H1 (cell line): ENCODE results near the gene TDG.

Experiments used
- EP300 ChIP-seq, 2 experiments: IDR thresholded peaks; 1 replicate in 1 of 2; 2 replicates in 1 of 2; pipeline ENCODE4 v1.6.1; 2011 to 2012; ENCODE audit warnings: low read depth in 2 of 2, low read length in 2 of 2, mild to moderate bottlenecking in 2 of 2, borderline replicate concordance in 1 of 2, inconsistent platforms in 1 of 2, moderate library complexity in 1 of 2
- POLR2A ChIP-seq, 2 experiments: IDR thresholded peaks; 1 replicate in 1 of 2; 2 replicates in 1 of 2; pipeline ENCODE4 v1.6.1; 2011; ENCODE audit warnings: low read depth in 2 of 2, low read length in 2 of 2, mild to moderate bottlenecking in 2 of 2; ENCODE audit errors: control extremely low read depth in 1 of 2
- POLR2AphosphoS5 ChIP-seq: IDR thresholded peaks from 2 replicates; pipeline ENCODE4 v1.6.1; 2011; ENCODE audit warnings: low read depth, low read length
- SP1 ChIP-seq: IDR thresholded peaks from 2 replicates; pipeline ENCODE4 v1.6.1; 2011; ENCODE audit warnings: low read depth, low read length
- TEAD4 ChIP-seq: IDR thresholded peaks from 2 replicates; pipeline ENCODE4 v1.6.1; 2012; ENCODE audit warnings: low read depth, low read length, inconsistent platforms, mixed read lengths
- ZNF274 ChIP-seq: IDR thresholded peaks from 2 replicates; pipeline ENCODE4 v1.7.0; 2012; ENCODE audit warnings: low read length, borderline replicate concordance; ENCODE audit errors: extremely low read depth
- TF ChIP-seq, protein P1 (sequence below), 3 experiments: IDR thresholded peaks; 1 replicate in 2 of 3; 2 replicates in 1 of 3; pipeline versions ENCODE4 v1.5.1 to v1.6.1; 2011; ENCODE audit warnings: low read length in 3 of 3, mild to moderate bottlenecking in 3 of 3, inconsistent platforms in 2 of 3, low read depth in 1 of 3, moderate library complexity in 1 of 3; ENCODE audit not compliant: insufficient read depth in 1 of 3; ENCODE audit errors: control extremely low read depth in 1 of 3
- TF ChIP-seq, protein P2 (sequence below): IDR thresholded peaks from 2 replicates; pipeline ENCODE4 v1.6.1; 2011; ENCODE audit warnings: low read depth, mild to moderate bottlenecking, low read length; ENCODE audit not compliant: insufficient read depth
- TF ChIP-seq, protein P3 (sequence below): IDR thresholded peaks from 2 replicates; pipeline ENCODE4 v1.6.1; 2012; ENCODE audit warnings: inconsistent platforms

DNA sequence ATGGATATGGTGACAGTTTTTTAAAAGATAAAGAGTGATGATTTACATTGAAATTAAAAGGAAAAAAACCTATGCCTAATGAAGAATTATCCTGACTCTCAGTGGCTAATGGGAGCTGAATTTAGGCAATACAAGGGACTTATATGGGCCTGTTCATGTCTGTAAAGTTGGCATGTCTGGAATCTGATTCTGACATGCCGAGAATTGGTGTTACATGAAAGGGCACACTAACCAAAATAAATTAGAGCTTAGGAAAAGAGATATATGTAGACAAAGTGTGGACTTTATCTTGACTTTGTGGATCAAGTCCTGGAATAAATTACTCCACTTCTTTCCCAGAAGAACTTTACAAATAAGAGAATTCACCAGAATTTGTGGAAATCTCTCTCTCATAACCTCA lies 1.1 kb downstream of the TDG start:
- TF ChIP-seq, protein P1, sequence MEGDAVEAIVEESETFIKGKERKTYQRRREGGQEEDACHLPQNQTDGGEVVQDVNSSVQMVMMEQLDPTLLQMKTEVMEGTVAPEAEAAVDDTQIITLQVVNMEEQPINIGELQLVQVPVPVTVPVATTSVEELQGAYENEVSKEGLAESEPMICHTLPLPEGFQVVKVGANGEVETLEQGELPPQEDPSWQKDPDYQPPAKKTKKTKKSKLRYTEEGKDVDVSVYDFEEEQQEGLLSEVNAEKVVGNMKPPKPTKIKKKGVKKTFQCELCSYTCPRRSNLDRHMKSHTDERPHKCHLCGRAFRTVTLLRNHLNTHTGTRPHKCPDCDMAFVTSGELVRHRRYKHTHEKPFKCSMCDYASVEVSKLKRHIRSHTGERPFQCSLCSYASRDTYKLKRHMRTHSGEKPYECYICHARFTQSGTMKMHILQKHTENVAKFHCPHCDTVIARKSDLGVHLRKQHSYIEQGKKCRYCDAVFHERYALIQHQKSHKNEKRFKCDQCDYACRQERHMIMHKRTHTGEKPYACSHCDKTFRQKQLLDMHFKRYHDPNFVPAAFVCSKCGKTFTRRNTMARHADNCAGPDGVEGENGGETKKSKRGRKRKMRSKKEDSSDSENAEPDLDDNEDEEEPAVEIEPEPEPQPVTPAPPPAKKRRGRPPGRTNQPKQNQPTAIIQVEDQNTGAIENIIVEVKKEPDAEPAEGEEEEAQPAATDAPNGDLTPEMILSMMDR (IDR thresholded peaks at IDR 0.05; ENCODE audit: control extremely low read depth in 1 of 3, insufficient read depth in 1 of 3, low read depth in 1 of 3, low read length in 3 of 3), result no peak
- no peak for TF ChIP-seq POLR2A (IDR thresholded peaks at IDR 0.05; ENCODE audit: control extremely low read depth in 1 of 2, low read depth in 2 of 2, low read length in 2 of 2)
- no peak for TF ChIP-seq POLR2AphosphoS5
- TF ChIP-seq ZNF274, result no peak
- TF ChIP-seq, protein P2, sequence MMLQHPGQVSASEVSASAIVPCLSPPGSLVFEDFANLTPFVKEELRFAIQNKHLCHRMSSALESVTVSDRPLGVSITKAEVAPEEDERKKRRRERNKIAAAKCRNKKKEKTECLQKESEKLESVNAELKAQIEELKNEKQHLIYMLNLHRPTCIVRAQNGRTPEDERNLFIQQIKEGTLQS, result no peak
- no peak for TF ChIP-seq TEAD4
- no peak for TF ChIP-seq EP300 (IDR thresholded peaks at IDR 0.05; ENCODE audit: borderline replicate concordance in 1 of 2, low read depth in 2 of 2, low read length in 2 of 2)
- TF ChIP-seq, protein P3, sequence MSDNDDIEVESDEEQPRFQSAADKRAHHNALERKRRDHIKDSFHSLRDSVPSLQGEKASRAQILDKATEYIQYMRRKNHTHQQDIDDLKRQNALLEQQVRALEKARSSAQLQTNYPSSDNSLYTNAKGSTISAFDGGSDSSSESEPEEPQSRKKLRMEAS, result no peak
- no peak for TF ChIP-seq SP1
